ENCODE data around the gene FERMT3.
A peak's percentile ranks its signal among the peaks of the same experiment; 100 is the strongest.

FERMT3 gene

DNA sequence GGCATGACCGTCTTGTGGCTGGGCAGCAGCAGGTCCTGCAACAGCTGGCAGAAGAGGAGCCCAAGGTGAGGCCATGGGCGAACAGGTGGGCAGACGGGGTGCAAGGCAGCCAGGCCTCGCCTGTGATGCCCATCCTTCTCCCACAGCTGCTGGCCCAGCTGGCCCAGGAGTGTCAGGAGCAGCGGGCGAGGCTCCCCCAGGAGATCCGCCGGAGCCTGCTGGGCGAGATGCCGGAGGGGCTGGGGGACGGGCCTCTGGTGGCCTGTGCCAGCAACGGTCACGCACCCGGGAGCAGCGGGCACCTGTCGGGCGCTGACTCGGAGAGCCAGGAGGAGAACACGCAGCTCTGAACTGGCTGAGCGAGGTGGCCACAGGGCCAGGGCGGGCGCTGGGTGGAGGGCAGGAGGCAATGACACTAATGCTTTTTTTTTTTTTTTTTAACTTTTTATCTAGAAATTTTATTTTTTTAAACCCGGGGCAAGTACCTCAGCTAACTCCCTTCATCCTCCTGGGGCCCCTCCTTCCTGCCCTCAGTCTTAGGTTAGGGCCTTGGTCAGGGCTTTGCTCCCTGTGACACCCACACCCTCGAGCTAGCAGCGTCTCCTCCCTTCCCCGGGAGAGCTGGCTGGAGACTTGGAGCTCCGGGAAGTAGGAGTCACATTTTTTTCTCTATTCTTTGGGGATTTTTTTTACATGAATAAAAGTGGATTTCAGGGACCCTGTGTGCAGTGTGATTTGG is 60.9 kb downstream of the FERMT3 start:
- no peak for TF ChIP-seq ZFX (IDR thresholded peaks at IDR 0.05; ENCODE audit: borderline replicate concordance)
- TF ChIP-seq, protein P1, sequence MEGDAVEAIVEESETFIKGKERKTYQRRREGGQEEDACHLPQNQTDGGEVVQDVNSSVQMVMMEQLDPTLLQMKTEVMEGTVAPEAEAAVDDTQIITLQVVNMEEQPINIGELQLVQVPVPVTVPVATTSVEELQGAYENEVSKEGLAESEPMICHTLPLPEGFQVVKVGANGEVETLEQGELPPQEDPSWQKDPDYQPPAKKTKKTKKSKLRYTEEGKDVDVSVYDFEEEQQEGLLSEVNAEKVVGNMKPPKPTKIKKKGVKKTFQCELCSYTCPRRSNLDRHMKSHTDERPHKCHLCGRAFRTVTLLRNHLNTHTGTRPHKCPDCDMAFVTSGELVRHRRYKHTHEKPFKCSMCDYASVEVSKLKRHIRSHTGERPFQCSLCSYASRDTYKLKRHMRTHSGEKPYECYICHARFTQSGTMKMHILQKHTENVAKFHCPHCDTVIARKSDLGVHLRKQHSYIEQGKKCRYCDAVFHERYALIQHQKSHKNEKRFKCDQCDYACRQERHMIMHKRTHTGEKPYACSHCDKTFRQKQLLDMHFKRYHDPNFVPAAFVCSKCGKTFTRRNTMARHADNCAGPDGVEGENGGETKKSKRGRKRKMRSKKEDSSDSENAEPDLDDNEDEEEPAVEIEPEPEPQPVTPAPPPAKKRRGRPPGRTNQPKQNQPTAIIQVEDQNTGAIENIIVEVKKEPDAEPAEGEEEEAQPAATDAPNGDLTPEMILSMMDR (IDR thresholded peaks at IDR 0.05), result no peak
- H3K27ac ChIP-seq, result peak overlapping the region; percentile 99

DNA sequence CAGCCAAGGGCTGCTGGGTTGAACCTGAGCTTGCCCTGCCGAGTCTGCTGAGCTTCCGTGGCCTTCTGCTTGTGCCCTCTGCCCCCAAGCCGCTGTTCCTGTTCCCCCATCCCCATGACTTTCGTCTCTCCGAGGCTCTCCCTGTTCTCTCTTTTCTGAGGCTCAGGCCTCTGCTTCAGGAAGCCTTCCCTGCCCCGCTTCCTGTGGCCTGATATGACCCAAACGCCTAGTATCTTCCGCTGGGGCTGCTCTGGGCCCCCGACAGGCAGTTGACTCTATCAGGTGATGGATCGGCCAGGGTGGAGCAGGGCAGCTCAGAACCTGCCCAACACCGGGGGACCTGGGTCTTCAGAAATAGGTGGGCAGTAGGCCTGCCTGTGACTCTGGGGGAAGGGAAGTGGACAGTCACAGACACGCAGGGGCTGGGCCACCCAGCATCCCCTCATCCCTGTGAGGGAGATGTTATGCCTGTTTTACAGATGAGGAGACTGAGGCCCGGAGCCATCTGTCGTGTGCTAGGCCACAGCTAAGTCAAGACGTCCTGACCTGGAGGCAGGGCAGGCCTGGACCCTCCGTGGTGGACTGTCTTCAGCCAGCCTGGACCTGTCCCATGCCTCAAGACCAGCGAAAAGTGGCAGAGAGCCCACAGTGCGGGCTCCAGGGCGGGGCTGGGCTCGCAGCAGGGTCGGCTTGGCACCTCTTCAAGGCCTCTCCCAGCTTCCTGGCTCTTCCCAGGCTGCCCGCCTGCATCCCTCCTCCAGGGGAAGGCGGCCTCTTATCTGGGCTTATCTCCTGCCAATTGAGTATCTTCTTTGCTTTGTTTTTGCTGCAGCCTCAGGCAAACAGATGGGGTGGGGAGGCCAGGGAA is 61.7 kb downstream of the FERMT3 start:
- H3K27ac ChIP-seq, result peak overlapping the region; percentile 99
- no peak for TF ChIP-seq ZFX (IDR thresholded peaks at IDR 0.05; ENCODE audit: borderline replicate concordance)
- TF ChIP-seq, protein P1 (IDR thresholded peaks at IDR 0.05), result no peak

DNA sequence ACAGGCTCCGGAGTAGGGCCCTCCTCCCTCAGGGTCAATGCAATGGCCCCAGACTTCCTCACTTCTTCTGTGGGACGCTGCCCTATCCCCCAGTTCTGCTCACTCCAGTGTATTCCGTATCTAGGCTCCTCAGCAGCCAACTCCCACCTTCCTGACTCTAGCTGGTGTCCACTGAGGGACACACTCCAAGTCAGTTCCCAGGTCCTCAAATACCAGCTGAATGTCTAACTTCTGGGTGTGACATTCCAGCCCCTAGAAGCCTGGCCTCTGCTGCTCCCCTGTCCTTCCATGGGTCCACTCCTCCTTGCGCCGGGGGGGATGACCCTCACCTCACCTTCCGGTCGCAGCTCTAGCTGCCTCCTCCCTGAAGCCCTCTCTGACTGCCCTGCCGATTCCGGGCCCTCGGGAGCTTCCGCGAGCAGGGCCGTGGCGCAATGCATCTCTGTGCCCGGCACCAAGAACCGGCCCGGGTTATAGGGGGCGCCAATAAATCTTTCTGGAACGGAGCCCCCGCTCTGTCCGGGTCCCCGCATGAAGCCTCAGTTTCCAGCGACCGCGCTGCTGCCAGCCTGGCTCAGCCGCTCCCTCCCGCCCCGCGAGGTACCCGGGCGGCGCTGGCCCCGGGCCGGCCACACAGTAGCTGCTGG is 62.5 kb downstream of the FERMT3 start:
- no peak for TF ChIP-seq ZFX (IDR thresholded peaks at IDR 0.05; ENCODE audit: borderline replicate concordance)
- TF ChIP-seq, protein P1 (IDR thresholded peaks at IDR 0.05), result peak; percentile 17; the same call in 1 of the 2 replicates
- H3K27ac ChIP-seq, result peak overlapping the region; percentile 99

DNA sequence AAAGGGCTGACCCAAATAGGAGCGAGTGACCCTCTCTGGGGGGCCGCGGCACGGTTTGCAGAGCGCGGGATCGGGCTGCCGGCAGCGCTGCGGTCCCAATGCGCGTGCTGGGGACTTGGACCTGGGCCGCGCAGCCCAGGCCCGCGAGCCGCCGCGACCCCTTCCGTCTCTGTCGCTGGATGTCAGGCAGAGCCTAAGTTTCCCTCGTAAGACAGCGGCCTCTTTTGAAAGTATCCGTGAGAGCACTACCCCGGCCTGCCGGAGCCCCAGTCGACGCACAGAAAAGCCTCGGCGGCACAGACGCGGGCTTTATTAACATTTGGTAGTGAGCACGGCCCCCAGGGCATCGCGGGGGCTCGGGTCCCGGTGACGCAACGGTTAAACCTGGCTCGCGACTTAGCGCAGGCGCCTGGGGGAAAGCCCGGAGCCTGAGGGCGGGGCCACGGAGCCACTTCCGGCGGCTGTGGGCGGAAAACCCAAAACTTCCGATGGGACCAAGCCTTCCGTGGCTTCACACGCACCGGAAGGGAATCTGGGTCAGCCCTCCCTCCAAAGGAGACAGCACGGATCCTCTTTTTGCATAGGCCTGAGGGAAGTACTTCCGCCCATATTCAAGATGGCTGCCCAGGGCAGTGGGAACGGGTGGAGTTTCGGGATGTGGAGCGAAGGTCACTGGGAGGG is 63.2 kb downstream of the FERMT3 start:
- peak overlapping the region; percentile 99 for H3K27ac ChIP-seq
- no peak for TF ChIP-seq ZFX (IDR thresholded peaks at IDR 0.05; ENCODE audit: borderline replicate concordance)
- TF ChIP-seq, protein P1 (IDR thresholded peaks at IDR 0.05), result no peak
